ENCODE results near the gene TMEM270. TPM values are rescaled to one million over a fixed set of nuclear protein-coding genes. Genes with fewer than 3 reads are reported as not detected.
A peak's percentile ranks its signal among the peaks of the same experiment; 100 is the strongest.
"Not testable (repeated sequence)": the region's sequence is repeated elsewhere in the genome, so short reads cannot be mapped to it uniquely, and the experiment has no call there.

The TMEM270 gene
- total RNA-seq, 1 experiment from 2014 or later, result not detected

DNA sequence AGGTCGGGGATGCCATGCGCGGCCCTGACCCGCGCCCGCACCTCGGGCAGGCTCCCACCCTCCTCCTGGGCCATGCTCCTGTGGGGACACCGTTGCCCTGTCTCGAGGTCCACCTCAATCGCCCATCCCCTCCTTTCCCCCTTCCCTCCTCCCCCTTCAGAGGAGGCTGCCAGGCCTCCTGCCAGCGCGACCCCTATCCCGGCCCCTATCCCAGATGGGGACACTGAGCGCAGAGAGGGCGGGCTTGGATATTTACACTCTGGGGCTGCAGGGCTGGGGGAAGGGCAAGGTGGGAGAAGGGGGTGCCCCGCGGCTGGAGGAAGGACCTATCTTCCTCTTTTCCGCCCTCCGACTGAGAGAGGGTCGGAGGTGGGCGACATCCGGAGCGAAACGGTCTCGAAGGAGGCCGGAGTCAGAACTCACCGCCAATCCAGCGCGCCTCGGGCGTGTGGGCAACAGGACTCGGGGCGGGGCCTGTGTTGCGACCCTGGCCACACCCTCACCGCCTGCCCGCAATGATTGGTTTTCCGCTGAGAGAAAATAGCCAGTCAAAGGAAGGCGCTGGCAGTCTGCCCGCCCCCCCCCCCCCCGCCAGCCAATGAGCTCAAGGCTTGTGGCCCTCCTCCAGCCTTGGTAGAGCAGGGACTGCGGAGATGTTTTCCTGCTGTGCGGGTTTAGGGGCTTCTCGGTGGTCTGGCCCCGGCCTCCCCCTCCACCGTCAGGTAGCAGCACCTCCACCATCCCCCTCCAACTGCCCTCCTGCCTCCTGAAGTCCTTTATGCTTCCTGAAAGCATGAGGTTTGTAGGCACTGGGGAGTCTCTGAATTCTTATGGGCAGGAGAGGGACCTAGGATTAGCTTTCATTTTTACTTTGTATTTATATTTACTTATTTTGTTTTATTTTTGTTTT, 18.6 kb upstream of the TMEM270 start, which contains the start of gene METTL27:
TSS of gene METTL27 (minus strand) at position 450 of the 910 bp plus-strand sequence. CDS start at position 74, 376 bp downstream.
- Mint-ChIP-seq H3K9me3 (ENCODE audit: unreplicated experiment) (no peaks in the 10 kb centered on the region), H3K4me3 (ENCODE audit: unreplicated experiment) (peak within 1 kb of the TSS; percentile 86), H3K27ac (ENCODE audit: low read depth, unreplicated experiment) (peak within 1 kb of the TSS; percentile 78), H3K36me3 (ENCODE audit: insufficient read depth, unreplicated experiment) (no peaks in the 10 kb centered on the region), H3K4me1 (ENCODE audit: insufficient read depth, unreplicated experiment) (peaks cover 22% of the 10 kb centered on the region), H3K27me3 (ENCODE audit: insufficient read depth, unreplicated experiment) (no peaks in the 10 kb centered on the region)
- TF ChIP-seq CTCF (IDR thresholded peaks at IDR 0.05; ENCODE audit: unreplicated experiment), result no peak
- DNase-seq (ENCODE audit: unreplicated experiment), result peak; percentile 93
- POLR2A ChIA-PET, result interaction anchor here (0.7 to 3.8 kb wide), 12 partner anchors 8 to 104 kb away, joined by 3 to 22 read pairs (median 4); partner anchors contain the start of gene ABHD11
- CTCF ChIA-PET, result interaction anchor here (0.6 to 2.1 kb wide), 5 partner anchors 9 to 117 kb away, joined by 3 to 12 read pairs (median 6); no protein-coding TSS in a partner anchor
- BruUV-seq (replicated peaks), result TSS peak; percentile 65
- intact Hi-C loops (cut with micrococcal nuclease), result no loop called here

GRCh38 chr7:73844131-73844547, 16.8 kb upstream of the TMEM270 start:
- H3K36me3 Mint-ChIP-seq (ENCODE audit: insufficient read depth, unreplicated experiment), result no peaks in the 10 kb centered on the region
- CTCF ChIA-PET, result interaction anchor here (0.8 to 2.1 kb wide), 6 partner anchors 10 to 238 kb away, joined by 3 to 12 read pairs (median 4); no protein-coding TSS in a partner anchor
- peaks cover 20% of the 10 kb centered on the region for H3K4me1 Mint-ChIP-seq (ENCODE audit: insufficient read depth, unreplicated experiment)
- POLR2A ChIA-PET, result interaction anchor here (0.6 to 3.0 kb wide), 3 partner anchors 18 to 435 kb away, joined by 4 to 15 read pairs (median 7); partner anchors contain the start of gene ABHD11
- H3K9me3 Mint-ChIP-seq (ENCODE audit: unreplicated experiment), result no peaks in the 10 kb centered on the region
- H3K4me3 Mint-ChIP-seq (ENCODE audit: unreplicated experiment), result peak overlapping the region; percentile 5
- intact Hi-C loops (cut with micrococcal nuclease), result no loop called here
- BruUV-seq (replicated peaks), result no TSS peak
- TF ChIP-seq CTCF (IDR thresholded peaks at IDR 0.05; ENCODE audit: unreplicated experiment), result no peak
- no peaks in the 10 kb centered on the region for H3K27me3 Mint-ChIP-seq (ENCODE audit: insufficient read depth, unreplicated experiment)
- no peak overlapping the region for H3K27ac Mint-ChIP-seq (ENCODE audit: low read depth, unreplicated experiment)
- no peak for DNase-seq (ENCODE audit: unreplicated experiment)

- no TSS peak for BruUV-seq (replicated peaks)
- H3K4me3 Mint-ChIP-seq (ENCODE audit: unreplicated experiment), result no peak overlapping the region
- DNase-seq (ENCODE audit: unreplicated experiment), result peak; percentile 57
- POLR2A ChIA-PET, result interaction anchor here (0.6 to 1.4 kb wide), 4 partner anchors 15 to 109 kb away, joined by 3 to 7 read pairs (median 3); partner anchors contain the start of gene ABHD11
- intact Hi-C loops (cut with micrococcal nuclease), result no loop called here
- CTCF ChIA-PET, result interaction anchor here (0.6 to 1.5 kb wide), 6 partner anchors 10 to 239 kb away, joined by 3 to 5 read pairs (median 4); no protein-coding TSS in a partner anchor
- H3K4me1 Mint-ChIP-seq (ENCODE audit: insufficient read depth, unreplicated experiment), result peaks cover 29% of the 10 kb centered on the region
- peak overlapping the region; percentile 66 for H3K27ac Mint-ChIP-seq (ENCODE audit: low read depth, unreplicated experiment)
- no peak for TF ChIP-seq CTCF (IDR thresholded peaks at IDR 0.05; ENCODE audit: unreplicated experiment)
- no peaks in the 10 kb centered on the region for H3K36me3 Mint-ChIP-seq (ENCODE audit: insufficient read depth, unreplicated experiment)
- H3K27me3 Mint-ChIP-seq (ENCODE audit: insufficient read depth, unreplicated experiment), result no peaks in the 10 kb centered on the region
- H3K9me3 Mint-ChIP-seq (ENCODE audit: unreplicated experiment), result no peaks in the 10 kb centered on the region
Observed at GRCh38 chr7:73844848-73845460, 16.0 kb upstream of the TMEM270 start.

GRCh38 chr7:73845701-73846195, 15.2 kb upstream of the TMEM270 start:
- H3K27ac Mint-ChIP-seq (ENCODE audit: low read depth, unreplicated experiment); BruUV-seq (replicated peaks); H3K9me3 Mint-ChIP-seq (ENCODE audit: unreplicated experiment); intact Hi-C loops (cut with micrococcal nuclease); H3K36me3 Mint-ChIP-seq (ENCODE audit: insufficient read depth, unreplicated experiment); H3K27me3 Mint-ChIP-seq (ENCODE audit: insufficient read depth, unreplicated experiment); H3K4me3 Mint-ChIP-seq (ENCODE audit: unreplicated experiment); DNase-seq (ENCODE audit: unreplicated experiment): not testable (repeated sequence)
- CTCF ChIA-PET, result interaction anchor here (1.2 kb wide), 1 partner anchor 9 kb away, joined by 5 read pairs; no protein-coding TSS in a partner anchor
- POLR2A ChIA-PET, result interaction anchor here (0.7 kb wide), 1 partner anchor 16 kb away, joined by 3 read pairs; no protein-coding TSS in a partner anchor
- H3K4me1 Mint-ChIP-seq (ENCODE audit: insufficient read depth, unreplicated experiment), result peaks cover 36% of the 10 kb centered on the region
